ENCODE results near the gene LAMC3.

DNA sequence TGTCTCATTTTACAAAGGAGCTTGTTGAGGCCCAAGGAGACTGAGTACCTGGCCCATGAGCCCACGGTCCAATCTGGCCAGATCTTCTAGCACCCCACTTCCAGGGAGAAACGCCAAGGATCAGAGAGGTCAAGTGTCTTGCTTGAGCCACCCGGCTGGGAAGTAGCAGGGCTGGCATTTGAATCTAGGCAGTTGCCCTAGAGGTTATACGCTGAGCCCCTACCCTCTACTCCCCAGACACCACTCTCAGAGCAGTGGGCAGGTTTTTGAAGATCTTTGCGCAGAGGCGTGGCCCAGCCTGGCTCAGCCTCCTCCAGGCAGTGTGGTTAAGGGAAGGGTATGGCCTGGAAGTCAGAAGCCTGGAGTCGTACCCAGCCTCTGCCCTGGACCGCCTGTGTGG, 110.6 kb downstream of the LAMC3 start:
- TF ChIP-seq, protein P1, sequence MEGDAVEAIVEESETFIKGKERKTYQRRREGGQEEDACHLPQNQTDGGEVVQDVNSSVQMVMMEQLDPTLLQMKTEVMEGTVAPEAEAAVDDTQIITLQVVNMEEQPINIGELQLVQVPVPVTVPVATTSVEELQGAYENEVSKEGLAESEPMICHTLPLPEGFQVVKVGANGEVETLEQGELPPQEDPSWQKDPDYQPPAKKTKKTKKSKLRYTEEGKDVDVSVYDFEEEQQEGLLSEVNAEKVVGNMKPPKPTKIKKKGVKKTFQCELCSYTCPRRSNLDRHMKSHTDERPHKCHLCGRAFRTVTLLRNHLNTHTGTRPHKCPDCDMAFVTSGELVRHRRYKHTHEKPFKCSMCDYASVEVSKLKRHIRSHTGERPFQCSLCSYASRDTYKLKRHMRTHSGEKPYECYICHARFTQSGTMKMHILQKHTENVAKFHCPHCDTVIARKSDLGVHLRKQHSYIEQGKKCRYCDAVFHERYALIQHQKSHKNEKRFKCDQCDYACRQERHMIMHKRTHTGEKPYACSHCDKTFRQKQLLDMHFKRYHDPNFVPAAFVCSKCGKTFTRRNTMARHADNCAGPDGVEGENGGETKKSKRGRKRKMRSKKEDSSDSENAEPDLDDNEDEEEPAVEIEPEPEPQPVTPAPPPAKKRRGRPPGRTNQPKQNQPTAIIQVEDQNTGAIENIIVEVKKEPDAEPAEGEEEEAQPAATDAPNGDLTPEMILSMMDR (IDR thresholded peaks at IDR 0.05; ENCODE audit: low read depth, low read length) = no peak
- TF ChIP-seq, protein P2, sequence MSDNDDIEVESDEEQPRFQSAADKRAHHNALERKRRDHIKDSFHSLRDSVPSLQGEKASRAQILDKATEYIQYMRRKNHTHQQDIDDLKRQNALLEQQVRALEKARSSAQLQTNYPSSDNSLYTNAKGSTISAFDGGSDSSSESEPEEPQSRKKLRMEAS (IDR thresholded peaks at IDR 0.05; ENCODE audit: low read depth, low read length) = no peak
- TF ChIP-seq MYC (IDR thresholded peaks at IDR 0.05; ENCODE audit: low read depth, low read length) = no peak
- TF ChIP-seq POLR2A (IDR thresholded peaks at IDR 0.05; ENCODE audit: extremely low read depth, insufficient read length) = no peak
